CD8-positive, alpha-beta memory T cell (primary cell): ENCODE results near the gene IDH2. TPM values are rescaled to one million over a fixed set of nuclear protein-coding genes. Genes with fewer than 3 reads are reported as not detected.
"Not testable (repeated sequence)": the region's sequence is repeated elsewhere in the genome, so short reads cannot be mapped to it uniquely, and the experiment has no call there.

Experiments
- CTCF ChIA-PET: fragments of 350-600 bp; sonication (Branson Sonifier 250); formaldehyde crosslinking; loops from one replicate; lab custom pipeline; 2021; ENCODE audit warnings: antibody characterized with exemption; lab: Charles Lee
- POLR2A ChIA-PET: fragments of 350-600 bp; sonication (Branson Sonifier 250); formaldehyde crosslinking; loops from one replicate; lab custom pipeline; 2021; ENCODE audit warnings: antibody characterized with exemption; lab: Charles Lee
- DNase-seq, 5 donors: peaks; one replicate each; pipeline versions ENCODE4 v3.0.0 to v3.0.0-alpha.2; 2020 to 2022; ENCODE audit warnings: mixed read lengths in 1 of 5
- H3K27ac ChIP-seq: one replicate; pipeline ENCODE4 v1.7.0; 2013; ENCODE audit warnings: low read depth, mild to moderate bottlenecking, low read length, moderate library complexity
- H3K27me3 ChIP-seq: 2 replicates; pipeline ENCODE4 v1.7.0; 2013; ENCODE audit warnings: low read length, mild to moderate bottlenecking; ENCODE audit not compliant: insufficient read depth, poor library complexity, severe bottlenecking
- H3K36me3 ChIP-seq: 2 replicates; pipeline ENCODE4 v1.7.0; 2013; ENCODE audit warnings: mild to moderate bottlenecking, low read length, moderate library complexity; ENCODE audit not compliant: insufficient read depth
- H3K4me1 ChIP-seq: 2 replicates; pipeline ENCODE4 v1.7.0; 2013; ENCODE audit warnings: mild to moderate bottlenecking, low read length, moderate library complexity; ENCODE audit not compliant: insufficient read depth
- H3K4me3 ChIP-seq: 2 replicates; pipeline ENCODE4 v1.7.0; 2013; ENCODE audit warnings: mild to moderate bottlenecking, low read length
- H3K9me3 ChIP-seq: 2 replicates; pipeline ENCODE4 v1.7.0; 2013; ENCODE audit warnings: mild to moderate bottlenecking, low read length
- H3K27ac Mint-ChIP-seq, 8 donors: one replicate each; pipeline ENCODE4 v1.8.0; 2020 to 2021; ENCODE audit warnings: mixed read lengths in 8 of 8, mild to moderate bottlenecking in 6 of 8, inconsistent platforms in 3 of 8, moderate library complexity in 3 of 8
- H3K27me3 Mint-ChIP-seq, 2 donors: one replicate each; pipeline ENCODE4 v1.8.0; 2020 to 2021; ENCODE audit warnings: mixed read lengths in 2 of 2, mild to moderate bottlenecking in 1 of 2, moderate library complexity in 1 of 2
- H3K36me3 Mint-ChIP-seq, 3 donors: one replicate each; pipeline ENCODE4 v1.8.0; 2020 to 2021; ENCODE audit warnings: mixed read lengths in 3 of 3, inconsistent platforms in 1 of 3, mild to moderate bottlenecking in 1 of 3
- H3K4me1 Mint-ChIP-seq, 3 donors: one replicate each; pipeline ENCODE4 v1.8.0; 2020 to 2021; ENCODE audit warnings: mixed read lengths in 3 of 3, inconsistent platforms in 1 of 3, mild to moderate bottlenecking in 1 of 3
- H3K4me3 Mint-ChIP-seq, 7 donors: one replicate each; pipeline ENCODE4 v1.8.0; 2020 to 2021; ENCODE audit warnings: mixed read lengths in 7 of 7, mild to moderate bottlenecking in 6 of 7, moderate library complexity in 4 of 7, inconsistent platforms in 2 of 7
- H3K9me3 Mint-ChIP-seq, 5 donors: one replicate each; pipeline ENCODE4 v1.8.0; 2020 to 2022; ENCODE audit warnings: mixed read lengths in 5 of 5, mild to moderate bottlenecking in 3 of 5, moderate library complexity in 2 of 5, inconsistent platforms in 1 of 5
- polyA plus RNA-seq: library from polyadenylated mRNA; unstranded; fragments of 300-500 nt; fragmentation: Illumina TruSeq; gene quantifications from one replicate; pipeline ENCODE4 v1.2.3, GENCODE V29; 2021
- total RNA-seq, 2 experiments: library from RNA; stranded (reverse); gene quantifications; one replicate each; pipeline ENCODE4 v1.2.3, GENCODE V29; 2021

The IDH2 gene
- total and polyA plus RNA-seq, 3 experiments from 2014 or later, result 72.8 to 148 (median 73.8) TPM

DNA sequence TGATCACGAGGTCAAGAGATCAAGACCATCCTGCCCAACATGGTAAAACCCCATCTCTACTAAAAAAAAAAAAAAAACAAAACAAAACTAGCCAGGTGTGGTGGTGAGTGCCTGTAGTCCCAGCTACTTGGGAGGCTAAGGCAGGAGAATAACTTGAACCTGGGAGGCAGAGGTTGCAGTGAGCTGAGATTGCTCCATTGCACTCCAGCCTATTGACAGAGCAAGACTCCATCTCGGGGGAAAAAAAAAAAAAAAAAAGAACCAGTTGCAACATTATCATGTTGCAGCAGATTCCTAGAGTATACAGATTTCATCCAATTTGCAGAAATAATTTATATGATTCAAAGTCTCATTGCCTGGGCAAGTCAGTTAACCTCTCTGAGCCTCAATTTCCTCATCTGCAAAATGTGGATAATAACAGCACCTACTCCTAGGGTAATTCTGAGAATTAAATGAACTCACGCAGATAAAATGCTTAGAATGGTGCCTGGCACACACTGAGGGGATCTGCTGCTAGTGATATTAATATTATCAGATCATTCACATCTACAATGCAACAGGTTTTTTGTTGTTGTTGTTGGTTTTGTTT, 7.0 kb upstream of the IDH2 start:
- H3K4me1 Mint-ChIP-seq, CTCF ChIA-PET, H3K9me3 Mint-ChIP-seq, H3K27ac Mint-ChIP-seq, H3K27me3 ChIP-seq, DNase-seq, H3K4me1 ChIP-seq, H3K4me3 ChIP-seq, H3K4me3 Mint-ChIP-seq, H3K36me3 Mint-ChIP-seq, H3K36me3 ChIP-seq, H3K27me3 Mint-ChIP-seq, H3K27ac ChIP-seq, H3K9me3 ChIP-seq, POLR2A ChIA-PET: not testable (repeated sequence)

- DNase-seq, H3K4me3 ChIP-seq, H3K36me3 Mint-ChIP-seq, H3K27ac Mint-ChIP-seq, H3K27ac ChIP-seq, H3K36me3 ChIP-seq, H3K27me3 ChIP-seq, H3K9me3 ChIP-seq, POLR2A ChIA-PET, H3K4me3 Mint-ChIP-seq, CTCF ChIA-PET, H3K9me3 Mint-ChIP-seq, H3K27me3 Mint-ChIP-seq, H3K4me1 ChIP-seq, H3K4me1 Mint-ChIP-seq: not testable (repeated sequence)
These were observed 5.8 kb upstream of the IDH2 start for GRCh38 chr15:90108038-90108437.

GRCh38 chr15:90106522-90107117, 4.4 kb upstream of the IDH2 start:
- Histone ChIP-seq H3K4me1 (peaks cover 6% of the 10 kb centered on the region), H3K9me3 (no peaks in the 10 kb centered on the region), H3K4me3 (no peak overlapping the region), H3K27ac (no peak overlapping the region), H3K27me3 (no peaks in the 10 kb centered on the region), H3K36me3 (no peaks in the 10 kb centered on the region)
- H3K36me3 Mint-ChIP-seq, result no peaks in the 10 kb centered on the region
- DNase-seq, result no peak
- ChIA-PET POLR2A (no interaction called here), CTCF (interaction anchor here (1.2 kb wide), 1 partner anchor 21 kb away, joined by 3 read pairs; no protein-coding TSS in a partner anchor)
- H3K27ac Mint-ChIP-seq, result no peak overlapping the region
- no peak overlapping the region for H3K4me3 Mint-ChIP-seq
- H3K27me3 Mint-ChIP-seq, result no peaks in the 10 kb centered on the region
- peaks cover 0 to 2% (median 0%) of the 10 kb centered on the region in 5 donors for H3K9me3 Mint-ChIP-seq
- H3K4me1 Mint-ChIP-seq, result peaks cover 4 to 13% (median 10%) of the 10 kb centered on the region in 3 donors

- POLR2A ChIA-PET, result interaction anchor here (0.5 kb wide), 1 partner anchor 144 kb away, joined by 8 read pairs; the partner anchor contains the start of gene TTLL13
- CTCF ChIA-PET, result interaction anchor here (1.2 kb wide), 1 partner anchor 21 kb away, joined by 3 read pairs; no protein-coding TSS in a partner anchor
- peaks cover 15 to 24% (median 21%) of the 10 kb centered on the region in 3 donors for H3K4me1 Mint-ChIP-seq
- Histone ChIP-seq H3K36me3 (no peaks in the 10 kb centered on the region), H3K4me1 (peaks cover 15% of the 10 kb centered on the region), H3K27me3 (no peaks in the 10 kb centered on the region), H3K27ac (no peak overlapping the region), H3K9me3 (no peaks in the 10 kb centered on the region), H3K4me3 (no peak overlapping the region)
- no peaks in the 10 kb centered on the region for H3K27me3 Mint-ChIP-seq
- peaks cover 0 to 3% (median 0%) of the 10 kb centered on the region in 3 donors for H3K36me3 Mint-ChIP-seq
- H3K27ac Mint-ChIP-seq, result no peak overlapping the region
- H3K4me3 Mint-ChIP-seq, result no peak overlapping the region
- DNase-seq, result no peak
- H3K9me3 Mint-ChIP-seq, result peaks cover 0 to 2% (median 0%) of the 10 kb centered on the region in 5 donors
These were observed 3.3 kb upstream of the IDH2 start for GRCh38 chr15:90105521-90105920.

- Histone ChIP-seq H3K9me3 (no peaks in the 10 kb centered on the region), H3K27me3 (no peaks in the 10 kb centered on the region), H3K4me1 (peaks cover 25% of the 10 kb centered on the region), H3K4me3 (no peak overlapping the region), H3K27ac (no peak overlapping the region), H3K36me3 (no peaks in the 10 kb centered on the region)
- peaks cover 0 to 3% (median 0%) of the 10 kb centered on the region in 3 donors for H3K36me3 Mint-ChIP-seq
- H3K27me3 Mint-ChIP-seq, result no peaks in the 10 kb centered on the region
- no peak for DNase-seq
- POLR2A ChIA-PET, result no interaction called here
- peak overlapping the region in 1 of 7 donors; percentile 92 for H3K4me3 Mint-ChIP-seq
- CTCF ChIA-PET, result no interaction called here
- H3K27ac Mint-ChIP-seq, result no peak overlapping the region
- peaks cover 24 to 34% (median 31%) of the 10 kb centered on the region in 3 donors for H3K4me1 Mint-ChIP-seq
- peaks cover 0 to 2% (median 0%) of the 10 kb centered on the region in 5 donors for H3K9me3 Mint-ChIP-seq
These were observed 2.3 kb upstream of the IDH2 start for GRCh38 chr15:90104551-90104950.

- Histone ChIP-seq H3K9me3 (no peaks in the 10 kb centered on the region), H3K4me1 (peaks cover 32% of the 10 kb centered on the region), H3K27ac (no peak overlapping the region), H3K36me3 (no peaks in the 10 kb centered on the region), H3K4me3 (no peak overlapping the region), H3K27me3 (no peaks in the 10 kb centered on the region)
- POLR2A ChIA-PET, result no interaction called here
- peaks cover 0 to 5% (median 0%) of the 10 kb centered on the region in 3 donors for H3K36me3 Mint-ChIP-seq
- H3K27ac Mint-ChIP-seq, result peak overlapping the region; percentile 32 to 91 (median 78)
- DNase-seq, result no peak
- peaks cover 32 to 41% (median 38%) of the 10 kb centered on the region in 3 donors for H3K4me1 Mint-ChIP-seq
- peak overlapping the region; percentile 80 to 93 (median 85) for H3K4me3 Mint-ChIP-seq
- CTCF ChIA-PET, result no interaction called here
- H3K27me3 Mint-ChIP-seq, result no peaks in the 10 kb centered on the region
- H3K9me3 Mint-ChIP-seq, result peaks cover 0 to 2% (median 0%) of the 10 kb centered on the region in 5 donors
These were observed 1.5 kb upstream of the IDH2 start for GRCh38 chr15:90103701-90104329.

- Mint-ChIP-seq H3K36me3 (peaks cover 0 to 5% (median 0%) of the 10 kb centered on the region in 3 donors), H3K4me3 (peak overlapping the region; percentile 87 to 98 (median 89)), H3K27ac (peak overlapping the region; percentile 96 to 100 (median 99)), H3K4me1 (peaks cover 55 to 66% (median 63%) of the 10 kb centered on the region in 3 donors), H3K9me3 (no peaks in the 10 kb centered on the region), H3K27me3 (no peaks in the 10 kb centered on the region)
- Histone ChIP-seq H3K27ac (peak overlapping the region; percentile 63), H3K9me3 (no peaks in the 10 kb centered on the region), H3K4me3 (peak overlapping the region; percentile 68), H3K27me3 (no peaks in the 10 kb centered on the region), H3K36me3 (no peaks in the 10 kb centered on the region), H3K4me1 (peaks cover 50% of the 10 kb centered on the region)
- peak; percentile 19 to 61 (median 29) for DNase-seq
- POLR2A ChIA-PET, result interaction anchor here (2.0 kb wide), 1 partner anchor 132 kb away, joined by 11 read pairs; the partner anchor contains the start of genes CIB1 and GDPGP1
- CTCF ChIA-PET, result interaction anchor here (1.0 to 1.5 kb wide), 3 partner anchors 14 to 132 kb away, joined by 3 to 8 read pairs (median 4); partner anchors contain the start of gene CIB1
These were observed 919 bp downstream of the IDH2 start for GRCh38 chr15:90101130-90101968.
